CD14-positive monocyte (primary cell): ENCODE results near the gene VSTM2L. TPM values are rescaled to one million over a fixed set of nuclear protein-coding genes. Genes with fewer than 3 reads are reported as not detected.

Experiments used
- DNase-seq, 3 donors: peaks; one replicate each; pipeline ENCODE4 v3.0.0-alpha.2; 2011 to 2022
- H2AFZ ChIP-seq: 2 replicates; pipeline ENCODE4 v1.6.0; 2012; ENCODE audit warnings: mild to moderate bottlenecking, low read depth, low read length, inconsistent platforms; ENCODE audit not compliant: insufficient read depth, poor library complexity, severe bottlenecking
- H3K27ac ChIP-seq, 2 donors: 1 replicate in 1 of 2; 2 replicates in 1 of 2; pipeline ENCODE4 v1.5.1; 2012 to 2013; ENCODE audit warnings: low read length in 2 of 2, control low read depth in 1 of 2, inconsistent platforms in 1 of 2, low read depth in 1 of 2, mild to moderate bottlenecking in 1 of 2
- H3K27me3 ChIP-seq, 2 donors: one replicate each; pipeline versions ENCODE4 v1.6.0 to v1.6.1; 2011 to 2013; ENCODE audit warnings: low read length in 2 of 2; ENCODE audit not compliant: control insufficient read depth in 2 of 2, insufficient read depth in 2 of 2
- H3K36me3 ChIP-seq, 2 donors: replicated peaks in 1 of 2; 1 replicate in 1 of 2; 2 replicates in 1 of 2; pipeline versions ENCODE4 v1.5.1 to v1.6.1; 2012 to 2013; ENCODE audit warnings: low read length in 2 of 2, control low read depth in 1 of 2, inconsistent platforms in 1 of 2, mild to moderate bottlenecking in 1 of 2; ENCODE audit not compliant: insufficient read depth in 2 of 2, control insufficient read depth in 1 of 2
- H3K4me1 ChIP-seq, 2 donors: 1 replicate in 1 of 2; 2 replicates in 1 of 2; pipeline versions ENCODE4 v1.5.1 to v1.6.1; 2012 to 2013; ENCODE audit warnings: low read length in 2 of 2, control low read depth in 1 of 2, inconsistent platforms in 1 of 2, mild to moderate bottlenecking in 1 of 2, moderate library complexity in 1 of 2; ENCODE audit not compliant: insufficient read depth in 2 of 2, control insufficient read depth in 1 of 2
- H3K4me2 ChIP-seq: replicated peaks from 2 replicates; pipeline ENCODE3; 2012; ENCODE audit warnings: low read length, moderate library complexity, mild to moderate bottlenecking; ENCODE audit not compliant: poor library complexity, severe bottlenecking; ENCODE audit errors: extremely low read depth
- H3K4me3 ChIP-seq, 3 experiments: fragments of 200-600 bp in 1 of 3; sonication (generic) in 1 of 3; replicated peaks in 1 of 3; 1 replicate in 2 of 3; 2 replicates in 1 of 3; pipeline ENCODE4 v1.5.1; 2011 to 2013; ENCODE audit warnings: low read length in 3 of 3, mild to moderate bottlenecking in 3 of 3, control low read depth in 2 of 3, low read depth in 2 of 3, inconsistent platforms in 1 of 3, moderate library complexity in 1 of 3
- H3K79me2 ChIP-seq: 2 replicates; pipeline ENCODE4 v1.6.0; 2012; ENCODE audit warnings: mild to moderate bottlenecking, control low read depth, inconsistent platforms, low read length, moderate library complexity; ENCODE audit not compliant: insufficient read depth
- H3K9ac ChIP-seq: 2 replicates; pipeline ENCODE4 v1.6.0; 2017; ENCODE audit warnings: low read length, mild to moderate bottlenecking; ENCODE audit not compliant: insufficient read depth, poor library complexity, severe bottlenecking
- H3K9me3 ChIP-seq, 2 donors: replicated peaks in 1 of 2; 1 replicate in 1 of 2; 2 replicates in 1 of 2; pipeline versions ENCODE4 v1.5.1 to v1.6.1; 2012 to 2013; ENCODE audit warnings: low read length in 2 of 2, control low read depth in 1 of 2; ENCODE audit not compliant: control insufficient read depth in 1 of 2, insufficient read depth in 1 of 2
- H4K20me1 ChIP-seq: 2 replicates; pipeline ENCODE4 v1.6.0; 2012; ENCODE audit warnings: mild to moderate bottlenecking, low read length, control low read depth, moderate library complexity; ENCODE audit not compliant: insufficient read depth
- H3K27ac Mint-ChIP-seq, 7 donors: one replicate each; pipeline ENCODE4 v1.8.0; 2020; ENCODE audit warnings: mild to moderate bottlenecking in 7 of 7, mixed read lengths in 7 of 7, moderate library complexity in 6 of 7, inconsistent platforms in 2 of 7
- H3K27me3 Mint-ChIP-seq, 3 donors: one replicate each; pipeline ENCODE4 v1.8.0; 2021 to 2022; ENCODE audit warnings: low read depth in 3 of 3, mild to moderate bottlenecking in 3 of 3, mixed read lengths in 3 of 3, moderate library complexity in 3 of 3, inconsistent platforms in 1 of 3
- H3K36me3 Mint-ChIP-seq, 2 donors: one replicate each; pipeline ENCODE4 v1.8.0; 2020; ENCODE audit warnings: mixed read lengths in 2 of 2, inconsistent platforms in 1 of 2, mild to moderate bottlenecking in 1 of 2
- H3K4me1 Mint-ChIP-seq: one replicate; pipeline ENCODE4 v1.8.0; 2020; ENCODE audit warnings: mild to moderate bottlenecking, mixed read lengths
- H3K4me3 Mint-ChIP-seq, 2 donors: one replicate each; pipeline ENCODE4 v1.8.0; 2020; ENCODE audit warnings: mild to moderate bottlenecking in 2 of 2, mixed read lengths in 2 of 2, moderate library complexity in 1 of 2
- H3K9me3 Mint-ChIP-seq, 7 donors: one replicate each; pipeline ENCODE4 v1.8.0; 2020 to 2022; ENCODE audit warnings: mixed read lengths in 7 of 7, mild to moderate bottlenecking in 6 of 7, moderate library complexity in 6 of 7, inconsistent platforms in 2 of 7
- WGBS: methylation state at CpG from one replicate; pipeline ENCODE4 v1.1.5; 2013; ENCODE audit warnings: missing lambda C conversion rate; ENCODE audit not compliant: insufficient coverage; 5-methylcytosine and 5-hydroxymethylcytosine counted together
- intact Hi-C, 2 donors: fragments of 100-400 bp; cut with micrococcal nuclease; formaldehyde crosslinking; loops; one replicate each; pipeline versions ENCODE4 v1.15.0 to v1.15.1; 2023
- polyA plus RNA-seq, 3 donors: library from polyadenylated mRNA; depleted of rRNA in 1 of 3; unstranded in 2 of 3; stranded (reverse) in 1 of 3; fragments of 300-500 nt in 2 of 3; fragments of >200 nt in 1 of 3; fragmentation: Illumina TruSeq in 2 of 3; gene quantifications; 1 replicate in 2 of 3; 2 replicates in 1 of 3; pipeline ENCODE4 v1.2.3, GENCODE V29; 2012 to 2021
- TF ChIP-seq, protein P1 (sequence below): fragments of 200-600 bp; IDR thresholded peaks from one replicate; pipeline ENCODE4 v1.8.0; 2022; ENCODE audit warnings: antibody characterized with exemption, mild to moderate bottlenecking

VSTM2L gene
- polyA plus RNA-seq, 3 donors = not detected

DNA sequence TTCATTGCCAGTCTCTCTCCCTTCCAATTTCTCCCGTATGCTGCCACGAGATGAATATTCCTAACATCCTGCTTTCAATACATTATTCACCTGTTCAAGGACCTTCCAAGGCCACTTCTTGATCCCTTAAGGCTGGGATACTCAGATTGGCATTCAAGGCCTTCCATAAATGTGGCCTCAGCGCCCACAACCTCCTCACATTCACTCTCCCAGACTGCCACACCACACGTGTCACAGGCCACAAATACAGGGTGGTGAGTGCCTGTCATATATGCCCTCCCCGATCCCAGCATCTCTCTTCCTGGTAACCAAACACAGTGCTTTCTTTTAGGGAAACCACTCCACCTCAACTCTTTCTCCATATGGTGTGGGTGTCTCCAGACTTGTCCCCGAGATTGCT, 74.9 kb downstream of the VSTM2L start:
- no peaks in the 10 kb centered on the region for H3K4me1 Mint-ChIP-seq
- Histone ChIP-seq H3K36me3 (peaks cover 6 to 19% of the 10 kb centered on the region in 2 donors), H3K27ac (no peak overlapping the region), H4K20me1 (no peaks in the 10 kb centered on the region), H3K4me3 (no peak overlapping the region), H3K79me2 (no peaks in the 10 kb centered on the region), H3K9ac (no peak overlapping the region), H3K27me3 (peaks cover 0 to 2% of the 10 kb centered on the region in 2 donors), H3K4me2 (no peak overlapping the region), H3K9me3 (no peaks in the 10 kb centered on the region), H2AFZ (no peak overlapping the region), H3K4me1 (no peaks in the 10 kb centered on the region)
- no peak for DNase-seq
- H3K4me3 Mint-ChIP-seq = peak overlapping the region in 1 of 2 donors; percentile 67
- 87% methylated on average over 4 of the region's 6 CpGs for WGBS
- peaks cover 8 to 14% (median 8%) of the 10 kb centered on the region in 3 donors for H3K27me3 Mint-ChIP-seq
- TF ChIP-seq, protein P1, sequence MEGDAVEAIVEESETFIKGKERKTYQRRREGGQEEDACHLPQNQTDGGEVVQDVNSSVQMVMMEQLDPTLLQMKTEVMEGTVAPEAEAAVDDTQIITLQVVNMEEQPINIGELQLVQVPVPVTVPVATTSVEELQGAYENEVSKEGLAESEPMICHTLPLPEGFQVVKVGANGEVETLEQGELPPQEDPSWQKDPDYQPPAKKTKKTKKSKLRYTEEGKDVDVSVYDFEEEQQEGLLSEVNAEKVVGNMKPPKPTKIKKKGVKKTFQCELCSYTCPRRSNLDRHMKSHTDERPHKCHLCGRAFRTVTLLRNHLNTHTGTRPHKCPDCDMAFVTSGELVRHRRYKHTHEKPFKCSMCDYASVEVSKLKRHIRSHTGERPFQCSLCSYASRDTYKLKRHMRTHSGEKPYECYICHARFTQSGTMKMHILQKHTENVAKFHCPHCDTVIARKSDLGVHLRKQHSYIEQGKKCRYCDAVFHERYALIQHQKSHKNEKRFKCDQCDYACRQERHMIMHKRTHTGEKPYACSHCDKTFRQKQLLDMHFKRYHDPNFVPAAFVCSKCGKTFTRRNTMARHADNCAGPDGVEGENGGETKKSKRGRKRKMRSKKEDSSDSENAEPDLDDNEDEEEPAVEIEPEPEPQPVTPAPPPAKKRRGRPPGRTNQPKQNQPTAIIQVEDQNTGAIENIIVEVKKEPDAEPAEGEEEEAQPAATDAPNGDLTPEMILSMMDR = no peak
- H3K36me3 Mint-ChIP-seq = peaks cover 16 to 18% of the 10 kb centered on the region in 2 donors
- H3K9me3 Mint-ChIP-seq = peaks cover 0 to 2% (median 0%) of the 10 kb centered on the region in 7 donors
- no peak overlapping the region for H3K27ac Mint-ChIP-seq
- intact Hi-C loops = no loop called here

DNA sequence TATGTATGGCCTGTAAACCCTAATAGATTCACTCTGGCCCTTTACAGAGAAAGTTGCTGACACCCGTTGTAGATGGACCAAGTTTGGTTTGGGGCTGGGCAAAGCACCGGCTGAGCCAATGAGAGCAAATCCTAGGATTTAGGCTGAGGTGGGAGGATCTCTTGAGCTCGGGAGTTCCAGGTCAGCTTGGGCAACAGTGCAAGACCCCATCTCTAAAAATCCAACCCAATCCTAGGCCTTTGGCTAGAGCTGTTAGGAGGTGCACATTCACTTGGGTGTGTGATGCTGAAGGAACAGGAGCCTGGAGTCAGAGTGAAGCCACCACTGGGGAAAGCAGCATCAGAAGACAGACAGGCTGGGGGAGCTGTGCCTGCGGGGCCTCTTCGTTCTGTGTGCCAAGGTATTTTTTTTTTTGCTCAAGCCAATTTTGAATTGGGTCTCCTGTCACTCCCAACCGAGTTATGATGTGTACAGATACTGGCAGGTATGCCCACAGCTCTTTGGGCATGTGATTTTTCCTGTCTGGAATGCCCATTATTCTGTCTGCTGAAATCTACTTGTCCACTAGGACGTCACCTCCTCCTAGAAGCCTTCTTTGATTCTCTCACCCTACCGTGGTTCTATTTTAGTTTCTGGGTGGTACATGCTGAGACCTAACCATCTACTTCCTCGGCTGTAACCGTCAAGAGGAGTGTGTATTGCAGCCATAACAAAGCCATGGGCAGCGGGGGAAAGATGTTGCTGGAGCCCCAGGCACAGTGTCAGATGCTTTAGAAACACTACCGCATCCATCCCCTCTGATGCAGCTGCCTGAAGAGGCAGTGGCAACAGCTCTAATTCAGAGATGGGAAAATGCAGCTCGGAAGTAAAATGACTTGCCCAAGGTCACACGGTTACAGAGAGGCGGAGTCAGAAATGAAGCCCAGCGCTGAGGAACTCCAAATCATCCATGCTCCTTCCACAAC, 76.4 kb downstream of the VSTM2L start:
- Histone ChIP-seq H3K27me3 (peaks cover 0 to 2% of the 10 kb centered on the region in 2 donors), H4K20me1 (no peaks in the 10 kb centered on the region), H3K79me2 (no peaks in the 10 kb centered on the region), H3K4me1 (no peaks in the 10 kb centered on the region), H3K27ac (no peak overlapping the region), H3K9ac (no peak overlapping the region), H3K4me2 (no peak overlapping the region), H2AFZ (no peak overlapping the region), H3K9me3 (no peaks in the 10 kb centered on the region), H3K4me3 (no peak overlapping the region), H3K36me3 (peaks cover 11 to 27% of the 10 kb centered on the region in 2 donors)
- Mint-ChIP-seq H3K9me3 (peaks cover 0 to 2% (median 0%) of the 10 kb centered on the region in 7 donors), H3K27me3 (peaks cover 8 to 14% (median 8%) of the 10 kb centered on the region in 3 donors), H3K36me3 (peaks cover 24 to 26% of the 10 kb centered on the region in 2 donors), H3K4me1 (no peaks in the 10 kb centered on the region), H3K4me3 (no peak overlapping the region), H3K27ac (peak overlapping the region in 1 of 7 donors; percentile 61)
- 95% methylated on average over 9 of the region's 16 CpGs for WGBS
- TF ChIP-seq, protein P1 = no peak
- DNase-seq = no peak
- intact Hi-C loops = no loop called here
